HL-60/S4 (cell line): ENCODE data around the gene DUSP15.

Experiments used
- in situ Hi-C: fragments of 300-500 bp; cut with MboI; formaldehyde crosslinking; loops from 2 replicates; pipeline ENCODE4 v1.14.3; 2022; ENCODE audit warnings: low sequenced_read_pairs

The DUSP15 gene

DNA sequence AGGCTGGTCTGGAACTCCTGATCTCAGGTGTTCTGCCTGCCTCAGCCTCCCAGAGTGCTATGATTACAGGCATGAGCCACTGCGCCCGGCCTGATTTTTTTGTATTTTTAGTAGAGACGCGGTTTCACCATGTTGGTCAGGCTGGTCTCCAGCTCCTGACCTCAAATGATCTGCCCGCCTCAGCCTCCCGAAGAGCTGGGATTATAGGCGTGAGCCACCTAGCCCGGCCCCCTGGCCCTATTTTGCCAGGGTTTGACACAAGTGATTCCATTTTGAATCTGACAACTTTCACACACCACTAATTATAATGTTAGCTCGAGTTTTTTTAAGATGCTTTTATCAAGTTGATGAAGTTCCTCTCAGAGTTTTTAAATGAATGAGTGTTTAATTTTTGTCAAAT is 25.7 kb upstream of the DUSP15 start:
- in situ Hi-C loops, result no loop called here

DNA sequence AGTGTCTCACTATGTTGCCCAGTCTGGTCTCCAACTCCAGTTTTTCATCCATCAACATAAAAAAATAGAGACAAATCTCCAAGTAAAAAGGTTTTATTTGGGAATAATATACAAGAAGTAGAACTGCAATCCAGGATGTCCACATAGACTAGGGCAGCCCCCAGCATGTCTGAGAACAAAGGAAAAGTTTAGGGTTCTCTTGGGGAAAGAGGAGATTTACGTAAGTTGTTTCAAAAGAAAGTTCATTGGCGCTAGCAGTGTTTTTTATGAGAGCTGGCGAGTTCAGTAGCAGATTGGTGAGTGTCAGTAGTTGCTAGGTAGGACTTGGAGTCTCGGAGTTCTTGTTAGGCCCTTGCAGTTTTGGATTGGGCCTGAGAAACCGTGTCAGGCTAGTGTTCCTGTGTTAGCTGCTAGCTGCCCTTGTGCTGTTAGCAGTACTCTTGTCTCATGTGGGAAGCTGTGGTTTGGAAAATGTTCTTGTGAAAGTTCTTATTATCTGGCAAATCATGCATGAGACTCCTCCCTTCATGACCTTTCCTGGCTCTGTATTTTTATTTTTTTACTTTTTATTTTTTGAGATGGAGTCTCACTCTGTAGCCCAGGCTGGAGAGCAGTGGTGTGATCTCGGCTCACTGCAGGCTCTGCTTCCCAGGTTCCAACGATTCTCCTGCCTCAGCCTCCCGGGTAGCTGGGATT is 24.8 kb upstream of the DUSP15 start:
- in situ Hi-C loops, result no loop called here

DNA sequence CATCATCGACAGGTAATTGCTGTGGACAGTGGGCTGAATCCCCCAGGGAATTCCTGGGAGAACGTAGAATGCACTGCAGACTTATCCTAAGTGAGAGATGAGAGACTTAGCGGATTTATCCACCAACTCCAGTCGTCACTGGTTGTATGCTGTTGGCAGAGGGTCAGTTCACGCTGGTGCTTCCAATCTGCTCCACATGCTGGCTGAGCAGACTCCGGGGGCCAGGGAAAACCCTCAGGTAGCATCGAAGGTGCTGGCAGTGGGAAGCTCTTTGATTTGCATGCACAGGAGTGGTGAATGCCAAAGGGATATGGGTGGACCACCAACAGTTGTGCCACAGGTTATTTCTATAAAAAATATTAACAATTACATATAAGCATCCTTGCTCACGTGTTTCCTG is 20.3 kb upstream of the DUSP15 start:
- in situ Hi-C loops, result no loop called here

DNA sequence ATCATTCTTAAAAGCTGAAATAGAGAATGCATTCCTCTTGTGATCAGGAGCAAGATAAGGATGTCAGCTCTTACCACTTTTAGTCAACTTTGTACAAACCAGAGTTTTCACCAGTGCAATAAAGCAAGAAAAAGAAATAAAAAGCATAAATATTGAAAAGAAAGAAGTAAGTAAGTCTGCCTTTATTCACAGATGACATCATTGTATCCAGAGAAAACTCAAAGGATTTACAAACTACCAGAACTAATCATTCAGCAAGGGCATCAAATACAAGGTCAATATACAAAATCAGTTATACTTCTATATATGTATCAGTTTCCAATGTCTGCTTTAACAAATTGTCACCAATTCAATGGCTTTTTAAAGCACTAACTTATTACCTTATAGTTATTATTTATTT is 13.5 kb upstream of the DUSP15 start:
- in situ Hi-C loops, result no loop called here

DNA sequence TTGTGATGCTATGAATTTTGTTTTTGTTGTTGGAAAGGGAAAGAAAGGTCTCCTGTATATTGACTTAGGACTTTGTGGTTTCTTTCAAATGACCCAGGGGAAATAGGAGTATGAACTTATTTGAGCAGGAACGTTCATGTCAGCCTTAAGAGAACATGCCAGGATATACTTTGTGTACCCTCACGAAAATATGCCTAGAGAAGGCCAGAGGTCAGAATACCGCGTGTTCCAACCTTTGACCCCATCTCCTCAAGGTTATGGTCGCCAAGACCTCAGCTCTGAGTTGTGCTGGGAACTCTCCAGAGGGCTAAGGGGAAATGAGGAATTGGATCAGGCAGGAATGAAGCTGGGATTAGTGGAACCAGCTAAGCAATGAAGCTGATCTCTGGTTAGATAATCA is 11.6 kb upstream of the DUSP15 start:
- in situ Hi-C loops, result no loop called here

DNA sequence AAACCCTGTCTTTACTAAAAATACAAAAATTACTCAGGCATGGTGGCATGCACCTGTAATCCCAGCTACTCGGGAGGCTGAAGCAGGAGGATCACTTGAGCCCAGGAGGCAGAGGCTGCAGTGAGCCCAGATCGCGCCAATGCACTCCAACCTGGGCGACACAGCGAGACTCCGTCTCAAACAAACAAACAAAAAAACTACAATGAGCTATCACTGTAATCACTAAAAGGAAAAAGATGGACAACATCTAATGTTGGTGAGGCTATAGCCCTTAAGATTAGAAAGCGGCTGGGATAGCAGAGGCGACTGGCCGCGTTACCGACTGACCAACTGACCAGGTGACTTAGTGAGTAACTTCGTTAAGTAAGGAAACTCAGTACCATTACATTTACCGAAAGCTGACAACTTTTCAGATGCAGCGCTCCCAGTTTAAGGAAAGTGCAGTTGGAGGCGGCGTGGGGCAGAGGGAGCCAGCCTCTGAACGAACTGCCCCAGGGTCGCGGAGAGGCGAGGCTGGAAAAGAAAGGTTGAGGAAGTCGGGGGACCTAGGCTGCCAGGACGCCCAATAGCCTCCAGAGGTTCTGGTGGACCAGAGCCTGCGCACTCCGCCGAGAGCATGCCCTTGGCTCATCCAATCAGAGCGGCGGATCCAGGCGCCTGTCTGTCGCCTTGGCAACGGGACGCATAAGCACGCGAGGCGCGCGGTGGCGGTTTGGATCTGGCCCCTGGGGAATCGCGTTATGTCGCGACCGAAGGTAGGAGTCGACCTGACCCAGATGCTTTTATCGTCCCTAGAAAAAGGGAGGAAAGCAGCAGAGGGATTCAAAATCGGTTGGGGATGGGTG is 9.0 kb upstream of the DUSP15 start:
- in situ Hi-C loops, result no loop called here

DNA sequence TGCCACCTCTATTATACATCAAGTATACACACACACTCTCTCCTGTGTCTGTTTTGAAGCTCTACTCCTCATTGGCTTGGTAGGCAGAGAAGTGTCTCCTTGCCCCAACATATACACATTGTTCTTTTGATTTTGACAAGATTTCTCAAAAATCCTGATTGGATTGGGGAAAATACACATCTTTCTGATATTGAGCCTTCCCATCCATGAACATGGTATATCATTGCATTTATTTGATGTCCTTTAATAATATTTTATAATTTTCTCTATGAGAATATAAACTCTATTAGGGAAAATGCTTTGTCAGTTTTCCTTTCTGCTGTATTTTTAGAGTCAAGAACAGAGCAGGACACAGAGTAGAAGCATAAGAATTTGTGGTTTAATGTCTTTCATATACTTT is 7.4 kb upstream of the DUSP15 start:
- in situ Hi-C loops, result no loop called here

DNA sequence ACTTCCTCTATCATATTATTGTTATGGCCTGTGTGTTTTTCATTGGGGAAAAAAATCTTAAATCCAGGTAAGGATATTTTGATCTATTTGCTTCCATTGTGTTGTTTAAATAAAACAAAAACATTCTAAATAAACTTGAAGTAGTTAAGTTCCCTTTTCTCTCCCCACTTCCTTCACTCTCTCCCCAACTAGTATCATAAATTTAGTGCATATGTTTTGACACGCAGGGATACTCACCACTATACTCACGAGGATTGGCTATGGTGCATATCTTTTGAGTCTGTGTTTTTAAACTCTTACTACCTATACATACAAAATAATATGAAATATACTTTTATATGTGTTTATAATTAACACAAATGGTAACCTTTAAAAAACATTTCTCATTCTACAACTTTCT is 5.3 kb upstream of the DUSP15 start:
- in situ Hi-C loops, result no loop called here

DNA sequence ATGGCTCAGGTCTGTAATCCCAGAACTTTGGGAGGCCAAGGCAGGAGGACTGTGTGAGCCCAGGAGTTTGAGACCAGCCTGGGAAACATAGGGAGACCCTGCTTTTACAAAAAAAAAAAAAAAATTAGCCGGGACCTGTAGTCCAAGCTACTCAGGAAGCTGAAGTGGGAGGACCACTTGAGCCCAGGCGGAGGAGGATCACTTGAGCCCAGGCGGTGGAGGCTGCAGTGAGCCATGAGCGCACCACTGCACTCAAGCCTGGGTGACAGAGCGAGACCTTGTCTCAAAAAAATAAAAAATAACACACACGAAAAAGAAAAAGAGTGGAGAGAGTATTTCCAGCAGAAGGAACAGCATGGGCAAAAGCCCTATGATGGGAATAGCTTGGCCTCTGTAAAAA is 2.1 kb upstream of the DUSP15 start:
- in situ Hi-C loops, result no loop called here

DNA sequence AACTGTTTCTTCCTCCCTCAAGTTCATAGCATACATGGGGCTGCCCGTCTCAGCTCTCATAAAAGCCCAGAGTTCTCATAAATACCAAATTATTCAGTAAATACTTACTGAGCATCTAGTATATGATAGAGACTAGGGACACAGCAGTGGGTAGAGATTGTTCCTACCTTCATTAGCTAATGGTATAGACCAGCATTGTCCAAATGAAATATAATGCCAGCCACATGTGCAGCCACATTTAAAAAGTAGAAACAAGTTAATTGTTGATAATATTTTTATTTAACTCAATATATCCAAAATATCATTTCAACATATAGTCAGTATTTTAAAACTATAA is 1.3 kb upstream of the DUSP15 start:
- in situ Hi-C loops, result no loop called here

DNA sequence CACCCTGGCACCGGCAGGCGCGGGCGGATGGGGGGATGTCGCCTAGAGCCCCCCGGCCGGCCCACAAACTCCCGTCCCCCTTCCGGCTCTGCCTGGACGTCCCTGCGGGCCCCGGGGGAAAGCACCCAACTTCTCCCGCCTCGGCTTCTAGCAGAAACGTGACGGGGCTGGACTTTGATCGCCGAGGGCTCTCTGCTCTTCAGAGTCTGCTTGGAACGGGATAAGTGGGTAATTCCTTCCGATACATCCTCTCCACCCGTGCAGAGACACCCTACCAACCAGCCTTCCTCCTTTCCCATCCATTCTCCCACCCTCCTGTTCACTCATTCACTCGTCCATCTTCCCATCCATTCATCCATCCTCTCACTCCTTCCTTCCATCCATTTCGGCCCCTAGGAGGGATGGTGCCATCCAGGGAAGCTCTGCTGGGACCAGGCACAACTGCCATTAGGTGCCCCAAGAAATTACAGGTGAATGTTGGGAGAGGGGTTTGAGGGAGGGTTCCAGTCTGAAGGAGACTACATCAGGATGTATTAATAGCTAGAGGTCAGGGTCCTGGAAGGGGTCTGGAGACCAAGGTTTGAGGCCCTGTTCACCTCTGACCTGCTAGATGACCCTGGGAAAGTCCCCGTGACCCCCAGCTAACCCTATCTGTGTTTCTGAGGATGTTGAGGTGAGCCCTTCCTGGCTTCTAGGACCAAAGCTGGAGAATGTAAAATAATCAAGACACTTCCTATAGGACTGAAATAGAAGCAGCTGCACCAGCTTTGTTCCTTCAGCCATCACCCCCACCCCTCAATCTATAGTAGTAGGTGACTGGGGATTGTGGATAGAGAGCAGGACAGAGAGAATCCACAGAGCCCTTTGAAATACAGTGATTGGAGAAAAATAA is 645 bp upstream of the DUSP15 start:
- in situ Hi-C loops, result no loop called here

DNA sequence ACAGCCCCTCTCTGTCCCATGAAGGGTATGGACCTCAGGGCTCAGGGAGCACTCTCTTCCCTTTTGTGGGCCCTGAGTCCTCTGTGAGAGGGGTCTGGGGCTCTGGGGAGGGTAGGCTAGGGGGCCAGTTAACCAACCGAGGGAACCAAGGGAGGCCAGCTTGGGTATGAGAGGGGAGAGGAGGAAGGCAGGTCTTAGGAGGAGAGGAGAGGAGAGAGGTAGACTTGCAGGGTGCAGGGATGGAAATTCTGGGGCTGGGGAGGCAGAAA is 720 bp downstream of the DUSP15 start:
- in situ Hi-C loops, result no loop called here

DNA sequence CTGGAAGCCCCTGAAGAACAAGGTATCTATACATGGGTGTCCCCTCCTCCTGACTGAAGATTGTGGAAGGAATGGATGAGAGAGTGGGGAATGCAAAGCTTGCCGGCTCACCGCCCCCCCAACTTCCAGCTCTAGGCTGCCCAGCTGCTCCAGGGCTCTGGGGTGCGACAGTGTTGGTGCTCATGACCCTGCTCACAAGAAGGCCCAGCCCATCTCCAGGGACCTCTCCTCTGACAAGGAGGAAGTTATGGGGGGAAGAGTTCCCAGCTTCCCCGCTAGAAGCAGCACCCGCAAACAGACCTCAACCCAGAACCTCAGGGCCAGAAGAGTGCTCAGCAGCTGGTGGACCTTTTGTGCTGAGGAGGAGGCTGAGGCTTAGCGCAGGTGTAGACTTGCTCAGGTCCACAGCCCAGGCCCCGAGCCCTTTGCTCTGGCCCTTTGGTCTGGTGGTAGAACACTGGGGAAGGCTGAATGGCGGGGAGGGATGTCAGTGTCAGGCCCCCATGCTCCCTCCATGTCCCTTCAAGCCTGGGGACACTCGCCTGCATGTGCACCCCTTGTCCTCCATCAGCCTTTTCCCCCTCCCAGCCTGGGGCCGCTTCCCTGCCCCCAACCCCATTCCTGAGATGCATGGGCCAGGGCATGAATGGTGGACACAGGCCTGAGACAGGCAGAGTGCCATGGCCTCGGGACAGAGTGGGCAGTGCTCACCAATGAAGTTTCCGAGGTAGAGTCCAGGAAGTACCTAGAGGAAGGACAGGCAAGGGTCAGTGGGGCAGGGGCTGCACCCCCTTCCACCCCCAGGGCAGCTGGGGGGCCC is 1.3 kb downstream of the DUSP15 start:
- in situ Hi-C loops, result no loop called here

DNA sequence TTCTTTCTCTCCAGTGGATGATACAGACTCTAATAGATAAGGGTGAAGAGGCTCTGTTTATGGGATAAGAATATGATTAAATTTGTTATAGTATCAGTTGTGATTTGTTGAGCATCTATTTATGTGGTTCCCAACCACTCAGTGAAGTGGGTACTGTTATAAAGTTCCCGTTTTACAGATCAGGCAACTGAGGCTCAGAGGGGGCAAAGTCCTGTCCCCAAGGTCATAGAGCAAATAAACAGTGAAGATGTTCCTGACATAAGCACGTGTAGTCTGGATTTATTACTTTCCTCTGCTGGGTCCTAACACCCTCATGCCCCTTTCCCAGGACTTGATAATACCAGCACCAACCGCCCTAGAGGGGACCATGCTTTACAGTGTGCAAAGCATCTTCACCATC is 4.1 kb downstream of the DUSP15 start:
- in situ Hi-C loops, result no loop called here

DNA sequence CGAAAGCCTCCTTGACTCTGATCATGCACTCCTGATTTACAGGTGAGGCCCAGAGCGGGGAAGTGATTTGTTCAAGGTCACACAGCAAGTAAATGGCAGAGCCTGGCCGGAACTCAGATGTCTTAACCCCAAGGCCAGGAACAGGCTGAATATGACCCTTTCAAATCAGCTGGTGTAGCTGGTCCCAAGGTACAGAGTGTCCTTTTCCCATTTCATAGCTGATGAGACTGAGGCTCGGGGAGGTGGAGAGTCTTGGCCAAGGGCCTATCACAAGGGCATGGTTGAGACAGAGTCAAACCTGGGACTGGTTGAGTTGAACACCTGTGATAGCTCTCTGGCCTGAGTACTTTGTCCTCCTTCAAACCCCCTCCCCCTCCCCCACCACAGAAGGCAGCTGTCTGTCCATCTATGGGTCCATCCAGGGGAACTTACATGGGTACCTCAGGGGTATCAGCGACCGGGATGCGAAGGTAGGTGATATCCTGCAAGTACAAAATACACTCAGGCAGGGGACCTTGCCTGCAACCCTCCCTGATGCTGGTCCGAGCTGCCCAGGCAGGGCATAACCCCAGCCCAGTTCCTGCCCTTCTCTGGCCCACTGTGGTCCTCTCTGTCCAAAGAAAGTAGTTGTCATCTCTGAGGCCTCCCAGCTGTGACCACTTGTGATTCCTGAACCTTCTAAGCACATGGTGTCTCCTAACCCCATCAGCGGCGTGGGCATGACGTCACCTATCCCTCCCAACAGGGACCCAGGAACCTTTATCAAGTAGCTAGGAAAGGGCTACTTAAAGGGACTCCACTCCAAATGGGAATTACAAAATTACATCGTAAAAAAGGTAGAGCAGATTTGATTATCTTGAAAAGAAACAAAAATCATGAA is 5.6 kb downstream of the DUSP15 start:
- in situ Hi-C loops, result no loop called here

DNA sequence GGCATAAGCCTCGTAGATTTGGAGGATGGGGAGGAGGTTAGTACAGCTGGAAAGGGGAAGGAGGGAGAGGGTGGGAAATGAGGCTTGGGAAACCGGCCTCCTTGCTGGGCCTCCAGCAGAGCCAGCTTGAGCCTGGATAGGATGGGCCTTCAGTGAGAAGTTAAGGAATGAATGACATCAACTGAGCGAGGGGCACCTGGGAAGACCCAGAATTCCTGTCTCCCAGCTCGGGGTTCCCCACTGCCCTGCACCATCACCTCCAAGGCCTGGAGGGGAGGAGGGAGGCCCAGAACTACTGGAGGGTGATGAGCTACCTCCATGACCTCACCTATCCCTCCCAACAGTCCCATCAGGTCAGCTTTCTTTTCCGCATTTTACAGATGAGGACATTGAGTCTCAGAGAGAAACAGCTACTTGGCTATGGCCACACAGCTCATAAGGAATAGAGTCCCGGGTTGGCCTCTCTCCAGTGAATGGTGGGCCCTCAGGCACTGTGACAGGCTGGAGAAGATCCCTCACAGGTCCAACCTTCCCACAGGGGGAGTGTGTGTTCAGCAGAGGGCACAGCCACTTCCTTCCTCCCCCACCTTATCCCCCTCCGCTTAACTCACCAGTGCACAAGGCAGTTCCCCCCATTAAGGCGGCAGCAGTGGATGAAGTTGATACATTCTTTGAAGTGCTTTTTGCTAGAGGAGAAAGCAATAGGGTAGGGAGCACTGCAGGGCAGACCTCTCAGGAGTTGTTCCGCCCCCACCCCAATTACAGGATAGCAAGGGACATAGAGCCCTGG is 6.8 kb downstream of the DUSP15 start:
- in situ Hi-C loops, result no loop called here

DNA sequence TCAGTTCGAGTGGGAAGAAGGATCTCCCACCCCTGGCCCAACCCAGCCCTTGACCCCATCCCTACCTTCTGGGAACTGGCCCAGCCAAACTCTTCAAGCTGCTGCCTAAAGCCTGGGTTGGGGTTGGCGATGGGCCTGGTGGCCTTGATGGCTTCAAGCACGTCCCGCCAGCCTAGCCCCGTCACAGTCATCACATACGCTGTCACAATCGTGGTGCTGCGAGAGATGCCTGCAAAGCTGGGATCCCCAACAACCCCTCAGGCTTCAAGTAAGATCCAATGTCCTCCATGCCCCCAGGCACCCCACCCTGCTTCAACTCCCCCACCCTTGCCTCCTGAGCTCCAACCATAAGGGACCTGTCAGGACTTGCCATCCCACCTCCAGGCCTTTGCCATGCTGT is 7.8 kb downstream of the DUSP15 start:
- in situ Hi-C loops, result no loop called here

DNA sequence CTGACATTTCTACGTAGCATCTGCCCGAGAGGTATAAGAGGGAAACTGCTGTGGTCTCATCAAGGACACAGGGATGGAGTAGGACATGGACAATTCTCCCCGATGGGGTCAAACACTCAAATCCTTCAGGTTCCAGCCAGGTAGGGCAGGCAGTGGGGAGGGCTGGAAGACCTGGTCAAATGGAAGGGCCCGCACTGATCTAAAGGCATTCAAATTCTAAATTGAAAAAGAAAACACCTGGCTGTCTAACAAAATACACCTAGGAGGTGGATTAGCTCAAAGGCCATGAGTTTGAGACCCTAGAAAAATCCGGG is 8.2 kb downstream of the DUSP15 start:
- in situ Hi-C loops, result no loop called here

DNA sequence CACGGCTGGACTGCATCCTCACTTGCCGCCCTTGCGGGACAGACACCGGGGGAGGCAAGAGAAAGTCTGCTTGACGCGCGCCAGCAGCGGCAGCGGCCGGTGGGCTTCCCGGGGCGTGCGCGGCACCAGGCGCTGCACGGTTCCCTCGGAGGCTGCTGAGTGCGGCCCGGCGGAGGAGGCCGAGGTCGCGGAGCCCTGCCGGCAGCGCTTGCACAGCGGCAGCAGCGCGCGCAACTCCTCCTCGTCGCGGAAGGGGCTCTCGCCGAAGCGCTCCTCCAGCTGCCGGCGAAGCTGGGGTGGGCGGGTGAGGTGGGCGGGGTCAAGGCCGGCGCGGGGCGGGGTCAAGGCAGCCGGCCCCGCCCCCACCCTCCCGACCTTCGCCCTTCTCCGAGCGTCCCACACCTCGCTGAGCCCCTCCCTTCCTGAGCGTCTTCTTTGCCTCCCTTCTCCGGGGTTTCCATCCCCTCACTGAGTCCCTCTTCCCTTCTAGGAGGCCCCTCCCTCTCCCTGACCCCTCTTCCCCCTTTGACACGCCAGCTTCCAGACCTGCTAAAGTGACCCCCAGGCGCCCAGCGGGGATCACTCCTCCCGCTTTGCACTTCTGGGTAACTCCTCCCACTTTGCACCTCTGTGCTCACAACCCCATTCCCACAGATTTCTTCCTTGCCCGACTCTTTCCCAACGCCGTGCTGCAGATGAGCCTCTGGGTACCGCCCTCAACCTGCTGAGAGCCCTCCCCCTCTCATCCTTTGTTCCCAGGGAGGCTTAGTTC is 8.8 kb downstream of the DUSP15 start:
- in situ Hi-C loops, result no loop called here
